M059J (cell line): ENCODE measurements around the gene NLRP4. TPM values are rescaled to one million over a fixed set of nuclear protein-coding genes. Genes with fewer than 3 reads are reported as not detected.

Source experiments
- DNase-seq: peaks from one replicate; pipeline ENCODE4 v3.0.0-alpha.2; 2012; ENCODE audit warnings: low read depth
- total RNA-seq: library from RNA; depleted of rRNA; stranded (reverse); fragments of >200 nt; shearing (Covaris generic); gene quantifications from 2 replicates; pipeline ENCODE4 v1.2.3, GENCODE V29; 2014; rRNA removed

NLRP4 gene, protein sequence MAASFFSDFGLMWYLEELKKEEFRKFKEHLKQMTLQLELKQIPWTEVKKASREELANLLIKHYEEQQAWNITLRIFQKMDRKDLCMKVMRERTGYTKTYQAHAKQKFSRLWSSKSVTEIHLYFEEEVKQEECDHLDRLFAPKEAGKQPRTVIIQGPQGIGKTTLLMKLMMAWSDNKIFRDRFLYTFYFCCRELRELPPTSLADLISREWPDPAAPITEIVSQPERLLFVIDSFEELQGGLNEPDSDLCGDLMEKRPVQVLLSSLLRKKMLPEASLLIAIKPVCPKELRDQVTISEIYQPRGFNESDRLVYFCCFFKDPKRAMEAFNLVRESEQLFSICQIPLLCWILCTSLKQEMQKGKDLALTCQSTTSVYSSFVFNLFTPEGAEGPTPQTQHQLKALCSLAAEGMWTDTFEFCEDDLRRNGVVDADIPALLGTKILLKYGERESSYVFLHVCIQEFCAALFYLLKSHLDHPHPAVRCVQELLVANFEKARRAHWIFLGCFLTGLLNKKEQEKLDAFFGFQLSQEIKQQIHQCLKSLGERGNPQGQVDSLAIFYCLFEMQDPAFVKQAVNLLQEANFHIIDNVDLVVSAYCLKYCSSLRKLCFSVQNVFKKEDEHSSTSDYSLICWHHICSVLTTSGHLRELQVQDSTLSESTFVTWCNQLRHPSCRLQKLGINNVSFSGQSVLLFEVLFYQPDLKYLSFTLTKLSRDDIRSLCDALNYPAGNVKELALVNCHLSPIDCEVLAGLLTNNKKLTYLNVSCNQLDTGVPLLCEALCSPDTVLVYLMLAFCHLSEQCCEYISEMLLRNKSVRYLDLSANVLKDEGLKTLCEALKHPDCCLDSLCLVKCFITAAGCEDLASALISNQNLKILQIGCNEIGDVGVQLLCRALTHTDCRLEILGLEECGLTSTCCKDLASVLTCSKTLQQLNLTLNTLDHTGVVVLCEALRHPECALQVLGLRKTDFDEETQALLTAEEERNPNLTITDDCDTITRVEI
- 0.05 TPM in 1 of 2 replicates, not detected in the other for total RNA-seq

DNA sequence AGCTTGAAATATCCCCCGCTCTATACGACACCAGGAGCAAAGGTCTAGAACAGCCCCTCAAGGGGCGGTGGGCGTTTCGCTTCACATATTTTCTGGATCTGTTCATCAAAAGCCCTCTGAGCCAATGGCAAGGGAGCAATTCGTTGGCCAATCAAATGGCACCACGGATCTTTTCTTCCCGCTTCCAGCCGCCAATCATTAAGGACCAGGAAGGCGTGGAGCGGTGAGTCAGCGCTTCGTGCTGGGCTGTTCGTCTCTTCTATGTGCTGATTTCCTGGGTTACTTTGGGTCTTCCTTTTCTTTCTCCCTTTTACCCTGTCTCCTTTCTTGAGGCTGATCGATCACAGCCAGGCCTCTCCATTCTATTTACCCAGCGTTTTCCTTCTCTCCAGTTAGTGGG, at the start of gene NLRP4:
Gene NLRP4 (plus strand): TSS at position 201 of the 400 bp plus-strand sequence. CDS start 15,541 bp downstream, outside the sequence.
- DNase-seq = no peak

DNA sequence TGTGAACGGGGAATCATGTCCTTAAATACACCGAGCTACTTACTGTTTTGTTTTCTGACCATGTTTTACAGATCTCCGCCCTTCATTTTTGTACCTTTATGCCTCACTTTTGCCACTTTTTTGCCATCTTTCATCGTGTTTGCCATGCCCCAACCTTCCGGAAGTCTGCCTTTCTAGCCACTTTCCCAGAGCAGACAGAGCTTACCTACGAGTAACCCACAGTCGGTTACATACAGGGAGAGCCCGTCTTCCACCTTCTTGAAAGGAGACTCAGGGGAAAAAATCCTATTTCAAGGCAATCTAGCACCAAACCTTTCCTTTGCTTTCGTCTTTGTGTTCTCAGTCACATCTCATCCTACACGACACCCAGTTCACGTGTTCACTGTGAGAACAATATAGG, 41.3 kb upstream of the NLRP4 start:
- DNase-seq = no peak

DNA sequence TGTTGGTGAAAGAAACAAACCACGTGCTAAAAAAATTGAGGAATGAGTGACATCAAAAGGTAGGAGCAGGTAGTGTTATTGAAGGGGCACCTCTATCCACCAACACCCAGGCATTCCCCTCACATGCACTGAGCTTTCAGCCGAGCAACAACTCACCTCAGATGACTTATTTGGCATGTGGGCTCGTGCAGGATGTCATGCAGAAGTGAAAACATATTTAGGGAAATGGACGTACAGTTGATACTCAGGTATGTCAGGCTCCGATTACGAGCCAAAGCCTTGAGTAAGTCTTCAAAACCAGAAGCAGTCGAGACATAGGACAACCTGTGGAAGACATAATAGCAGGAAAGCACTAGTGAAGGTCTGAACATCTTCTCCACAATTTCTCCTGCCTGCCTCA, 34.9 kb upstream of the NLRP4 start:
- no peak for DNase-seq

DNA sequence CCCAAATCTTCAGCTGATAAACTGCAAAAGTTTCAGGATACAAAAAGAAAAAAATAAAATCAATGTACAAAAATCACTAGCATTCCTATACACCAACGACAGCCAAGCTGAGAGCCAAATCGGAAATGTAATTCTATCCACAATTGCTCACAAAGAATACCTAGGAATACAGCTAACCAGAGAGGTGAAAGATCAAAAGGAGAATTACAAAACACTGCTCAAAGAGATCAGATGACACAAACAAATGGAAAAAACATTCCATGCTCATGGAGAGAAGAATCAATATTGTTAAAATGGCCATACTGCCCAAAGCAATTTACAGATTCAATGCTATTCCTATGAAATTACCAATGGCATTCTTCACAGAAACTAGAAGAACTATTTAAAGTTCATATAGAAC, 34.1 kb upstream of the NLRP4 start:
- peak; percentile 42 for DNase-seq

DNA sequence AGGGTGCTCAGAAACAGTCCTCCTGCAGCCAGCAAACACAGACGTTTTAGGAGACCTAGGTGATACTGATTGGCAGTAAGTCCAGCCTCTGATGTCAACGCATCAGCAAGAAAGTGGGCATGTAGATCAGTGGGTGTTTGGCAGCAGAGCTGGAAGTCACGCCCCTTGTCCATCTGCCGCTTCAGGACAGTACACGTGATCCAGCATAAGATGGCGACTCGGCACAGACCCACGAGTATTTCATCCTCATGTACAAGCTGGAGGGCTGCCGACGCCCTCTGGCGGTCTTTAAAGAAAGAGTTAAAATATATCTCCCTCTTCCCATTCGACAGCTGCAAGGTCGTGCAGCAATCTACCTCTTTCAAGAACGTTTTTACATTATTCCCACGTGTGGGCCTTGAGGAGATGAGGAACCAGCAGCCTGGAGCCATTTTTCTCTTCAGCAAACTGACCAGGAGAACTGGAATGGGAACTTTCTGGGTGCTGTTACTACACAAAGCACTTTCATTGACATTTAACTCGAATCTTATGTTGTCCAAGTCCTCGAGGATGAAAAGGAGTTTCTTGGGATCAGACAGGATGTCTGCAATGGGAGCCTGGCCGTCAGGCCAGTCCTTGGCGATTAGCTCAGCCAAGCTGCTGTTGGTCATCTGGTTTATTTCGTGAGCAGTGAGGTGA, 26.8 kb upstream of the NLRP4 start:
- DNase-seq = peak; percentile 94

DNA sequence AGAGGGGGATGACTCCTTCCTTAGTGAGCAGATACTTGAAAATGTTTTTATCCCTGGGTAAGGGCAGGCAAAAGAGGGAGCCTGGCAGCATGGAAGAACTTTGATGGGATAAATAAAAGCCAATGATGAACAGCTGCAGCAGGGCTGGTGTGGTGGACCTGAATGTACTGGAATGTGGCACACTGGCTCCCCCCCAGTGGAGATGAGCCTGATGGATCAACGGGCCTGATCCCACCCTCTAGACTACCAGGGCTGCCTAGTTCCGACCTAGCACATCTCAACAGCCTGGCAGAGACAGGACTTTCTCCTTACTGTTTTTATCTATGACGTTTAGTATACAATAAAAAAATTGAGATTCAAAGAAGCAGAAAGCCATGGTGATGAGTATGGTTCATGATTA, 25.0 kb upstream of the NLRP4 start:
- DNase-seq = no peak

DNA sequence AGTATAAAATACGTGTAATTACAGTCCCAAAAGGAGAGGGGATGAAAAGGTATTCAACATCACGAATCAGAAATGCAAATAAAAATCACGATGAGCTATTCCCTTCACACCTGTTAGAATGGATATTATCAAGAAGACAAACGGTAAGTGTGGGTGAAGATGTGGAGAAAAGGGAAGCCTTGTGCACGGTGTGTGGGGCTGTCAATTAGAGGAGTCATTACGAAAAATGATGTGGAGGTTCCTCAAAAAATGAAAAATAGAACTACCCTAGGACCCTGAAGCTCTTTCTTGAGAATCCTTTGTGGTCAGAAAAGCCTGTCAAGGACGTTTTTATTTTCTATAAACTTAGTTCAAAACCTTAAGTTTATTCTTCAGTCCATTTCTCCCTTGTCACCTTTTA, 23.9 kb upstream of the NLRP4 start:
- DNase-seq = no peak

DNA sequence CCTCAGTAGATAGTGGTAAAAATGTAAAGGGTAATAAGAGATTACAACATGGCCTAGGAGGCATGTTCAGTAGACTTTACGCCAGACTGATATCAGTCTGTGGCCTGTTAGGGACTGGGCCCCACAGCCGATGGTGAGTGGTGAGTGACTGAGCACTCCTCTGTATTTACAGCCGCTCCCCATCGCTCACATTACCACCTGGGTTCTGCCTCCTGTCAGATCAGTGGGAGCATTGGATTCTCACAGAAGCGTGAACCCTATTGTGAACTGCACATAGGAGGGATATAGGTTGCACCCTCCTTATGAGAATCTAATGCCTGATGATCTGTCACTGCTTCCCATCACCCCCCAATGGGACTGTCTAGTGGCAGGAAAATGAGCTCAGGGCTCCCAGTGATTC, 22.4 kb upstream of the NLRP4 start:
- DNase-seq = no peak

DNA sequence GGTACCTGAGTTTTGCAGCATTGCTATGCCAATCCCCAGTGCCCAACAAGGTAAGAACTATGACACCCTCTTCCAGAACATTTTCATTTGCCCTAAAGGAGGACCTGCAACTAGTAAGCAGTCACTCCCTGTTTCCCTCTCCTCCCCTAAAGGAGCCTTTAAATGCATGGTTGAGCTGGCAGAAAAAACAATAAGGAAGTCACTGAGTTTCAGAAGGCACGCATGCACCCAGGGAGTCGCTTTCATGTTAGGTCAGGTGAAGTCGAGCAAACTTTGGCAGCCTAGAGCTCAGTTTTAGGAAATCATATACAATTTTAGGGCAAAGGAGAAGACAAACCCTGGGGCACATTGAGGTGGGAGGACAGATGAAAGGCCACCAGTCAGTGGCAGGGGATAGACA, 16.3 kb upstream of the NLRP4 start:
- no peak for DNase-seq

DNA sequence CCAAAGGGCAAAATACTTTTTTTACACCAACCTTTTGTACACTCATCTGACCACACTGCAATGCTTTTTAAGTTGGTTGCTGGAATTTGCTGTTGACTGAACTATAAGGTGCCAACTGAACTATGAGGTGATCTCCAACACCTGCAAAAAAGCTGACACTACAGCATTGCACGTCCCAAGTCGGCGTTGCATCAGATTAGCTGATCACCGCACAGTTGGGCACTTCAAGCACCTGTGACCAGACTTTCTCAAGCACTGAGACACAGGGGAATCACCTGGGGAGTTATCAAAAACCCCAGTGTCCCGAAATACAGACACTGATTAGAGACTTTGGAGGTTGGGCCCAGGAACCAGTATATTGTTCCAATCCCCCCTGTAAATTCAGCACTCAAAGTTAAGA, 5.7 kb upstream of the NLRP4 start:
- no peak for DNase-seq

DNA sequence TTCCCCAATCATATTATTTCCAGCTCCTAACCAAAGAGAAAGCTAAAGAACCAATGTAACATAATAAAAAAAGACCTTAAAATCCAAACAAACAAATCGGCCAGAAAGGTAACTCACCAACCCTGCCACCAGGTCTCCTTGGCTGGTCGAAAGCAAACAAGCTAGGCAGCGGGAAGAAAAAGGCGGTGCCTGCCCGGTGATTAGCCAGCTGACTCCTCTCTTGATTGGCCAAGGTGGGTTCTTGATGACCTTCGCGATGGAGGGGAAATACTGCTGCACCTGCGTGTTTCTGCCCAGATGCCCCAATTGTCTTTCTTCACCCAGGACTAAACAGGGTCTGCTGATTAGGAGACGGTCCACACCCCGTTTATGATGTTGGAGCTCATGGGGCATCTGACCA, 4.5 kb upstream of the NLRP4 start, which contains the start of gene NLRP11:
Gene NLRP11 (minus strand): TSS at position 154 of the 400 bp plus-strand sequence. CDS start 13,825 bp downstream, outside the sequence.
- DNase-seq = no peak

DNA sequence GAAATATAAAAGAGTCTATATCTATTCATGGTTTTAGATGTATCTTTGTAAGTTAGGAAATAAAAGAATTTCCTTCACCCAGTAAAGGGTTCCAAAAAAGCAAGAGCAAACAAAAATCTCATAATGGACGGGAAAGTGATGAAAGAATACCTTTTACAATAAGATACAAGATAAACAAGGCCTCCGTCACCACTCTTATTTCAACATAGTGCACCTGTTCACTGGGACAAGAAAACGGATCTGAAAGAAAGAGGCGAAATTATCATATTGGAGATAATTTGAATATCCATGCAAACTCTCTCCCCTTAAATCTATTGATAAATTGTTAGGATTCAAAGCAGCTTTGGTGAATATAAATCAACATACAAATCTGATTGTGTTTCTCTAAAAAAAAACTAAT, 3.7 kb upstream of the NLRP4 start:
- DNase-seq = no peak

DNA sequence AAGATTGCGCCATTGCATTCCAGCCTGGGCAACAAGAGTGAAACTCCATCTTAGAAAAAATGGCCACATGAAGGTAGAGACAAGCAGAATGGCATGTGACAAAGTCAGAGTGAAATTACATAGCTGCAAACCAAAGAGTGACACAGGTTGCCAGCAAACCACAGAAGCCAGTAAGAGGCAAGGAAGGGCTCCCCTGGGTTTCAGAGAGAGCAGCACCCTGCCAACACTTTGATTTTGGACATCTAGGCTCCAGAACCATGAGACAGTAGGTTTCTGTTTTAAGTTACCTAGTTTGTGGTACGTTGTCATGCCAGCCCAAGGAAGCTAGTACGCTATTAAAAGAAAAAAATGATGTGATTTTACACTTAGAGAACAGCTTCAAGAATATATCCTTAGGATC, 1.9 kb downstream of the NLRP4 start:
- DNase-seq = no peak

DNA sequence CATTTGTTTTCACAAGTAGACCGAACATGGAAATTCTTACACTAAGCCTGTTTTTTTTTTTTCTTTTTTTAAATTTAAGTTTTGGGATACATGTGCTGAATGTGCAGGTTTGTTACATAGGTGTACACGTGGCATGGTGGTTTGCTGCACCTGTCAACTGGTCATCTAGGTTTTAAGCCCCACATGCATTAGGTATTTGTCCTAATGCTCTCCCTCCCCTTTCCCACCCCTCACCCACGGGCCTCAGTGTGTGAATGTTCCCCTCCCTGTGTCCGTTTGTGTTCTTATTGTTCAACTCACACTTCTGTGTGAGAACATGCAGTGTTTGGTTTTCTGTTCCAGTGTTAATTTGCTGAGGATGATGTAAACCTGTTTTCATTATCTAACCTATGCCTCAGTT, 2.6 kb downstream of the NLRP4 start:
- no peak for DNase-seq

DNA sequence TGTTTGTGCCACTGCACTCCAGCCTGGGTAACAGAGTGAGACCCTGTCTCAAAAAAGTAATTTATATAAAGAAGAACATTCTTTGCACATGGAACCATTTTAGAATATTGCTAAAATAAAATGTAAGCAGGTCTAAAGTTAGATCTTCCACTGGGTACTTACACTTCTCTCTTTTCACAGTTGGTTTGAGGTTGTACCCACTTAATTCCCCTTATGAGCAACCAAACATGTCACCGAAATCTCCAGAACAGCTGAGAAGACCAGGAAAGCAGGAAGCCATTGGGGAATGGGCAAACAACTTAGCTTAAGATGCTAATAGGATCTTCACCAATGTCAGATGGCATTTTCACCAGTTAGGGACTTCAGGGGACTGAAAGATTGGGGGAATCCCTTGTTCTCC, 18.8 kb downstream of the NLRP4 start:
- no peak for DNase-seq

DNA sequence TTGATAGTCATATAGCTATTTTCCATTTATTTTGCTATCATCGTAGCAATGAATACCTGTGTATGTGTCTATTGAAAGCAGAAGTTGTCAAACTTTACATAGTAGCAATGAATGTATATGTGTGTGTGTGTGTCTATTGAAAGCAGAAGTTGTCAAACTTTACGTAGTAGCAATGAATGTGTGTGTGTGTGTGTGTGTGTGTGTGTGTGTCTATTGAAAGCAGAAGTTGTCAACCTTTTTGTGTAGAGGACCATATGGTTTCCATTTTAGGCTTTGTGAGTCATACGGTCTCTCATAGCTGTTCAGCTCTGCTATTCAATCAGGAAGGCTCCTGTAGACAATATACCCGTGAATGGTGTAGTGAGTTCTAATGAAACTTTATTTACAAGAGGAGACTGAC, 20.8 kb downstream of the NLRP4 start:
- DNase-seq = no peak

DNA sequence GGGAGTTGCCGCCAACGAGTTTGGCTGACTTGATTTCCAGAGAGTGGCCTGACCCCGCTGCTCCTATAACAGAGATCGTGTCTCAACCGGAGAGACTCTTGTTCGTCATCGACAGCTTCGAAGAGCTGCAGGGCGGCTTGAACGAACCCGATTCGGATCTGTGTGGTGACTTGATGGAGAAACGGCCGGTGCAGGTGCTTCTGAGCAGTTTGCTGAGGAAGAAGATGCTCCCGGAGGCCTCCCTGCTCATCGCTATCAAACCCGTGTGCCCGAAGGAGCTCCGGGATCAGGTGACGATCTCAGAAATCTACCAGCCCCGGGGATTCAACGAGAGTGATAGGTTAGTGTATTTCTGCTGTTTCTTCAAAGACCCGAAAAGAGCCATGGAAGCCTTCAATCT, 21.6 kb downstream of the NLRP4 start:
- DNase-seq = no peak

DNA sequence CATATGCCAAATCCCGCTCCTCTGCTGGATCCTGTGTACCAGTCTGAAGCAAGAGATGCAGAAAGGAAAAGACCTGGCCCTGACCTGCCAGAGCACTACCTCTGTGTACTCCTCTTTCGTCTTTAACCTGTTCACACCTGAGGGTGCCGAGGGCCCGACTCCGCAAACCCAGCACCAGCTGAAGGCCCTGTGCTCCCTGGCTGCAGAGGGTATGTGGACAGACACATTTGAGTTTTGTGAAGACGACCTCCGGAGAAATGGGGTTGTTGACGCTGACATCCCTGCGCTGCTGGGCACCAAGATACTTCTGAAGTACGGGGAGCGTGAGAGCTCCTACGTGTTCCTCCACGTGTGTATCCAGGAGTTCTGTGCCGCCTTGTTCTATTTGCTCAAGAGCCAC, 22.1 kb downstream of the NLRP4 start:
- DNase-seq = no peak

DNA sequence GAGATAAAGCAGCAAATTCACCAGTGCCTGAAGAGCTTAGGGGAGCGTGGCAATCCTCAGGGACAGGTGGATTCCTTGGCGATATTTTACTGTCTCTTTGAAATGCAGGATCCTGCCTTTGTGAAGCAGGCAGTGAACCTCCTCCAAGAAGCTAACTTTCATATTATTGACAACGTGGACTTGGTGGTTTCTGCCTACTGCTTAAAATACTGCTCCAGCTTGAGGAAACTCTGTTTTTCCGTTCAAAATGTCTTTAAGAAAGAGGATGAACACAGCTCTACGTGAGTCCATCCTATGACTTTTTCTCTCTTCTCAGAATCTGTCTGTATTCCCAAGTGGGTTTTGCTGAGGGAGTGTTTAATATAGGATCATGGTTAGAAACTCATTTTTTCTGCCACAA, 22.6 kb downstream of the NLRP4 start:
- no peak for DNase-seq

DNA sequence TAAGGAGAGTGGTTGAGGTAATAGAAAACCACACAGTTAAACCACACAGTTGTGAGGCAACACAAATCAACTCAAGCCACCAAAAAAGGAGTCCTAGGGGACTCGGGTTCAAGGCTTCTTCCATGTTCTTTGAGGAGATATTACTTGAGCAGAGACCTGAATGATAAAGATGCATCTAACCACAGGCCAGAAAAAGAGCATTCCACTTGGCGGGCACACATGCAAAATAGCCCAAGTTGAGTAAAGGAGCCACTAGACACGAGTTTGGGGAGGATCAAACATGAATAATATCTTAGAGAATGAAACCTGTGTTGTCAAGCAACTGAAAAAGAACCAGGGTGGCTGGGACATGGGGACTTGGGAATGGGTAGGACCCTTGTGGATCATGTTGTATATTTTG, 30.2 kb downstream of the NLRP4 start:
- DNase-seq = no peak

DNA sequence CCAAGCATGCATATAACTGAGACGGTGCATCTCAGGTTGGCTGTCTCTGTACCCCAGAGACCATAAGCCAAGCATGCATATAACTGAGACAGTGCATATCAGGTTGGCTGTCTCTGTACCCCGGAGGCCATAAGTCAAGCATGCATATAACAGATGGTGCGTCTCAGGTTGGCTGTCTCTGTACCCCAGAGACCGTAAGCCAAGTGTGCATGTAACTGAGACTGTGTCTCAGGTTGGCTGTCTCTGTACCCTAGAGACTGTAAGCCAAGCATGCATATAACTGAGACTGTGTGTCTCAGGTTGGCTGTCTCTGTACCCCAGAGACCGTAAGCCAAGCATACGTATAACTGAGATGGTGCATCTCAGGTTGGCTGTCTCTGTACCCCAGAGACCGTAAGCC, 30.8 kb downstream of the NLRP4 start:
- DNase-seq = no peak

DNA sequence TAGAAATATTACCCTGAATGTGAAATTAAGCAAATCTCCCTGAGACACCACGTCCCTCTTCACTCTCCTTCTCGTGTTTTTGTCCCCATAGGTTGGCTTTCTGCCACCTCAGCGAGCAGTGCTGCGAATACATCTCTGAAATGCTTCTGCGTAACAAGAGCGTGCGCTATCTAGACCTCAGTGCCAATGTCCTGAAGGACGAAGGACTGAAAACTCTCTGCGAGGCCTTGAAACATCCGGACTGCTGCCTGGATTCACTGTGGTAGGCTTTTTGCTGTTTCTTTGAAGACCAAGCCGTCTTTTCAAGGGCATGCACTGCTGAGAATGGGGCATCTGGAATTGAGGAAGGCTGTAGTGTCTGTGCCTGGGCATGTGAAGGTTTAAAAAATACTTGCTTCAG, 34.4 kb downstream of the NLRP4 start:
- DNase-seq = no peak
